Neuronal stem cell (in vitro differentiated cells): Measurements from ENCODE around the gene PCBP3.
"Not testable (repeated sequence)": the region's sequence is repeated elsewhere in the genome, so short reads cannot be mapped to it uniquely, and the experiment has no call there.

Source experiments
- DNase-seq: peaks from one replicate; pipeline ENCODE4 v3.0.0-alpha.2; 2013; ENCODE audit warnings: low spot score
- H2AFZ ChIP-seq: one replicate; pipeline ENCODE4 v1.6.1; 2013; ENCODE audit warnings: mild to moderate bottlenecking, low read length, inconsistent platforms
- H2AK5ac ChIP-seq: 2 replicates; pipeline ENCODE4 v1.6.1; 2013; ENCODE audit warnings: low read depth, mild to moderate bottlenecking, inconsistent platforms, low read length, moderate library complexity, mixed read lengths
- H2BK120ac ChIP-seq: 2 replicates; pipeline ENCODE4 v1.6.1; 2013; ENCODE audit warnings: low read depth, mild to moderate bottlenecking, inconsistent platforms, low read length, moderate library complexity, mixed read lengths
- H2BK12ac ChIP-seq: one replicate; pipeline ENCODE4 v1.6.1; 2013; ENCODE audit warnings: low read length, inconsistent platforms
- H2BK15ac ChIP-seq: 2 replicates; pipeline ENCODE4 v1.6.1; 2013; ENCODE audit warnings: mild to moderate bottlenecking, low read length, inconsistent platforms, mixed read lengths
- H2BK5ac ChIP-seq: one replicate; pipeline ENCODE4 v1.6.1; 2013; ENCODE audit warnings: inconsistent platforms, mild to moderate bottlenecking, low read length, moderate library complexity
- H3K14ac ChIP-seq: one replicate; pipeline ENCODE4 v1.6.1; 2013; ENCODE audit warnings: low read length, inconsistent platforms
- H3K18ac ChIP-seq: 2 replicates; pipeline ENCODE4 v1.6.1; 2013; ENCODE audit warnings: low read length, inconsistent platforms
- H3K23ac ChIP-seq: 2 replicates; pipeline ENCODE4 v1.6.1; 2013; ENCODE audit warnings: low read depth, mild to moderate bottlenecking, mixed read lengths, low read length, inconsistent platforms; ENCODE audit not compliant: poor library complexity
- H3K27ac ChIP-seq: replicated peaks from 3 replicates; pipeline ENCODE4 v1.5.1; 2013; ENCODE audit warnings: low read length, inconsistent platforms
- H3K27me3 ChIP-seq, 3 experiments: 2 replicates each; pipeline ENCODE4 v1.6.1; 2013; ENCODE audit warnings: low read length in 3 of 3, mild to moderate bottlenecking in 2 of 3, inconsistent platforms in 1 of 3, low read depth in 1 of 3, mixed read lengths in 1 of 3, moderate library complexity in 1 of 3; ENCODE audit not compliant: control insufficient read depth in 3 of 3, insufficient read depth in 3 of 3
- H3K36me3 ChIP-seq, 2 donors: replicated peaks in 1 of 2; 2 replicates each; pipeline ENCODE4 v1.6.1; 2013; ENCODE audit warnings: low read length in 2 of 2; ENCODE audit not compliant: control insufficient read depth in 2 of 2, insufficient read depth in 2 of 2
- H3K4ac ChIP-seq: 2 replicates; pipeline ENCODE4 v1.6.1; 2013; ENCODE audit warnings: inconsistent platforms, mild to moderate bottlenecking, low read length, moderate library complexity
- H3K4me1 ChIP-seq, 2 donors: 1 replicate in 1 of 2; 2 replicates in 1 of 2; pipeline ENCODE4 v1.6.1; 2013; ENCODE audit warnings: low read length in 2 of 2, low read depth in 1 of 2; ENCODE audit not compliant: control insufficient read depth in 2 of 2, insufficient read depth in 1 of 2
- H3K4me2 ChIP-seq: one replicate; pipeline ENCODE4 v1.6.1; 2013; ENCODE audit warnings: mild to moderate bottlenecking, low read length, inconsistent platforms; ENCODE audit not compliant: insufficient read depth, poor library complexity, severe bottlenecking
- H3K4me3 ChIP-seq, 2 donors: 2 replicates each; pipeline ENCODE4 v1.5.1; 2013; ENCODE audit warnings: low read length in 2 of 2, mild to moderate bottlenecking in 2 of 2, inconsistent platforms in 1 of 2, moderate library complexity in 1 of 2
- H3K79me1 ChIP-seq: one replicate; pipeline ENCODE4 v1.6.1; 2013; ENCODE audit warnings: low read depth, mild to moderate bottlenecking, inconsistent platforms, low read length, moderate library complexity
- H3K9ac ChIP-seq: one replicate; pipeline ENCODE4 v1.6.1; 2013; ENCODE audit warnings: mild to moderate bottlenecking, low read depth, low read length, inconsistent platforms; ENCODE audit not compliant: poor library complexity
- H3K9me3 ChIP-seq, 2 donors: replicated peaks in 1 of 2; 2 replicates each; pipeline versions ENCODE3 to v1.6.1; 2013; ENCODE audit warnings: low read length in 2 of 2, mild to moderate bottlenecking in 2 of 2, inconsistent platforms in 1 of 2, low read depth in 1 of 2, mixed read lengths in 1 of 2, moderate library complexity in 1 of 2; ENCODE audit not compliant: control insufficient read depth in 2 of 2, insufficient read depth in 1 of 2
- H4K8ac ChIP-seq: one replicate; pipeline ENCODE4 v1.6.1; 2013; ENCODE audit warnings: low read depth, mild to moderate bottlenecking, inconsistent platforms, low read length, moderate library complexity
- H4K91ac ChIP-seq: one replicate; pipeline ENCODE4 v1.6.1; 2013; ENCODE audit warnings: low read length, low read depth, mild to moderate bottlenecking, inconsistent platforms; ENCODE audit not compliant: poor library complexity
- WGBS, 2 donors: extraction: QIAGEN DNeasy Blood & Tissue Kit; methylation state at CpG; one replicate each; pipeline ENCODE4 v1.1.7; 2013; ENCODE audit warnings: missing lambda C conversion rate in 2 of 2, mixed read lengths in 1 of 2; ENCODE audit not compliant: insufficient read length in 2 of 2, insufficient replicate concordance in 1 of 2; ENCODE audit errors: extremely low coverage in 2 of 2; 5-methylcytosine and 5-hydroxymethylcytosine counted together

The PCBP3 gene

GRCh38 chr21:45656114-45656513 lies 12.6 kb downstream of the PCBP3 start:
- H2AFZ ChIP-seq, H2BK5ac ChIP-seq, H3K18ac ChIP-seq, H3K4me3 ChIP-seq, H3K4ac ChIP-seq, H3K27ac ChIP-seq, H2BK120ac ChIP-seq, H3K23ac ChIP-seq, H3K4me2 ChIP-seq, H2BK12ac ChIP-seq, H3K27me3 ChIP-seq, H4K91ac ChIP-seq, H2BK15ac ChIP-seq, H2AK5ac ChIP-seq, DNase-seq, H3K9me3 ChIP-seq, H3K36me3 ChIP-seq, H3K14ac ChIP-seq, H3K4me1 ChIP-seq, H3K79me1 ChIP-seq, H3K9ac ChIP-seq, H4K8ac ChIP-seq: not testable (repeated sequence)
- no CpG with 5 or more reads among the region's 3 CpGs for WGBS, 2 donors

GRCh38 chr21:45661913-45662622 lies 18.5 kb downstream of the PCBP3 start:
- H3K4me2 ChIP-seq, H3K27me3 ChIP-seq, H2BK120ac ChIP-seq, H2AFZ ChIP-seq, H3K27ac ChIP-seq, H3K23ac ChIP-seq, H2AK5ac ChIP-seq, H2BK15ac ChIP-seq, H3K4me1 ChIP-seq, H3K79me1 ChIP-seq, H3K9ac ChIP-seq, H3K4me3 ChIP-seq, H4K91ac ChIP-seq, H2BK5ac ChIP-seq, DNase-seq, H3K14ac ChIP-seq, H4K8ac ChIP-seq, H3K18ac ChIP-seq, H3K4ac ChIP-seq, H3K36me3 ChIP-seq, H3K9me3 ChIP-seq, H2BK12ac ChIP-seq: not testable (repeated sequence)
- WGBS, 2 donors = no CpG with 5 or more reads among the region's 4 CpGs

- DNase-seq, H4K8ac ChIP-seq: not testable (repeated sequence)
- whole genome bisulfite sequencing, 2 donors = no CpG with 5 or more reads among the region's 10 CpGs
Observed at GRCh38 chr21:45662623-45663245, 19.2 kb downstream of the PCBP3 start.

GRCh38 chr21:45669382-45669781 lies 25.9 kb downstream of the PCBP3 start:
- no peak overlapping the region for H3K27ac ChIP-seq
- H3K18ac ChIP-seq = no peak overlapping the region
- no peak overlapping the region for H2AFZ ChIP-seq
- no peak overlapping the region for H2BK12ac ChIP-seq
- WGBS, 2 donors = no CpG with 5 or more reads among the region's 1 CpG
- no peak overlapping the region for H3K4me3 ChIP-seq
- H3K9ac ChIP-seq = no peak overlapping the region
- H4K91ac ChIP-seq = no peak overlapping the region
- no peak overlapping the region for H2BK120ac ChIP-seq
- H3K79me1 ChIP-seq = no peaks in the 10 kb centered on the region
- H3K14ac ChIP-seq = no peak overlapping the region
- H2BK15ac ChIP-seq = no peak overlapping the region
- H2AK5ac ChIP-seq = no peak overlapping the region
- DNase-seq = no peak
- no peak overlapping the region for H3K4ac ChIP-seq
- peaks cover 0 to 3% of the 10 kb centered on the region in 2 donors for H3K4me1 ChIP-seq
- no peak overlapping the region for H2BK5ac ChIP-seq
- H3K9me3 ChIP-seq = no peaks in the 10 kb centered on the region
- no peak overlapping the region for H3K4me2 ChIP-seq
- H3K36me3 ChIP-seq = no peaks in the 10 kb centered on the region
- H3K27me3 ChIP-seq = no peaks in the 10 kb centered on the region
- no peak overlapping the region for H3K23ac ChIP-seq
- no peak overlapping the region for H4K8ac ChIP-seq

More at GRCh38 chr21:45662623-45663245, 19.2 kb downstream of the PCBP3 start:
- not testable (repeated sequence) for H2BK5ac ChIP-seq, H3K14ac ChIP-seq, H3K4me2 ChIP-seq, H3K9me3 ChIP-seq, H4K91ac ChIP-seq, H2BK12ac ChIP-seq, H3K4ac ChIP-seq, H2AFZ ChIP-seq, H2BK15ac ChIP-seq, H3K18ac ChIP-seq, H3K9ac ChIP-seq, H3K36me3 ChIP-seq, H3K79me1 ChIP-seq, H3K27me3 ChIP-seq, H3K4me3 ChIP-seq, H2AK5ac ChIP-seq, H2BK120ac ChIP-seq, H3K4me1 ChIP-seq, H3K27ac ChIP-seq, H3K23ac ChIP-seq
